T47D (cell line): ENCODE data around the gene CCDC68.

ENCODE experiments used
- DNase-seq, 2 experiments: peaks; one replicate each; pipeline versions ENCODE4 v3.0.0 to v3.0.0-alpha.2; 2011 to 2012; ENCODE audit warnings: low read depth in 1 of 2, low spot score in 1 of 2
- JUND ChIP-seq: IDR thresholded peaks from 2 replicates; pipeline ENCODE4 v1.6.1; 2012; ENCODE audit warnings: low read depth
- in situ Hi-C: cut with HindIII; loops from 2 replicates; pipeline ENCODE4 v1.10.0; 2016; ENCODE audit warnings: low sequenced_read_pairs, low pct_unique_long_range_greater_than_20kb

The CCDC68 gene

GRCh38 chr18:54926593-54927325, 32.5 kb downstream of the CCDC68 start:
- TF ChIP-seq JUND: no peak
- in situ Hi-C loops: no loop called here
- no peak for DNase-seq

GRCh38 chr18:54924948-54925347, 34.3 kb downstream of the CCDC68 start:
- in situ Hi-C loops: no loop called here
- no peak for DNase-seq
- TF ChIP-seq JUND: no peak

DNA sequence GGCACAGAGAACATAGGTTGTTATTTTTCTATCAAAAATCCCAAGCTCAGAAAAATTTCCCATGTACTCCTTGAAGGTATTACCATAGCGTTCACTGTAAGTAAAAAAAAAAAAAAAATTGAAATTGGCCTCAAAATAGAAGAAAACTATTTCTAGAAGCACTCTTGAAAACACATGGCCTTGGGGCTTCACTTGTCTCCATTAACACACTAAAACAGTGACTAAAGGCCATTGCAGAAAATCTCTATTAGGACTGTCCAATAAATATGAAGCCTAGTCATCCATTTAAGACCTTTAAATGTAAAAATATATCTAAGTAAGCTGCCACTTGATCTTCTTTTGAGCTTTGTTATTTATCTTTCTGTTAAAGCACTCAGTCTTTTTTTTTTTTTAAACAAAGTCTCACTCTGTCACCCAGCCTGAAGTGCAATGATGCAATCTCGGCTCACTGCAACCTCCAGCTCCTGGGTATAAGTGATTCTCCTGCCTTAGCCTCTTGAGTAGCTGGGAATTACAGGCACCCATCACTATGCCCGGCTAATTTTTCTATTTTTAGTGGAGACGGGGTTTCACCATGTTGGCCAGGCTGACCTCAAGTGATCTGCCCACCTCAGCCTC, 35.8 kb downstream of the CCDC68 start:
- no peak for DNase-seq
- TF ChIP-seq JUND: no peak
- in situ Hi-C loops: no loop called here

DNA sequence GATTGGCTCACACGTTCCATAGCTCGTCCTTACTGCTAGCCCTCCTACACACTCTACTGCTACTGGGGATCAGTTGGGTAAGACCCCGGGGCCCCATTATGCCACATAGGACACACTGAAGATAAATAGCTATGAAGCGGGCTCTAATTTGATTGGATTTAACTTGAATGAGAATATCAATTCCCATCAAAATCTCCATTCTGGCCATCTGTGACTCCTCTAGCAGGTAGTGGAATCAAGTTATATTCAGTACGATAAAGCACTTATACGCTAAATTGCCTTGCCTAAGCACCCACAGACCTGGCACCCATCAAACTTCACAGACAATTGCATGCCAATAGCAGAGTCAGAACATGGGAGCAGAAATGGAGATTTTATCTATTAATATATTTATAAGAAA, 39.8 kb downstream of the CCDC68 start:
- TF ChIP-seq JUND: no peak
- in situ Hi-C loops: no loop called here
- no peak for DNase-seq

GRCh38 chr18:54918060-54918459, 41.2 kb downstream of the CCDC68 start:
- in situ Hi-C loops: no loop called here
- DNase-seq: no peak
- TF ChIP-seq JUND: no peak

DNA sequence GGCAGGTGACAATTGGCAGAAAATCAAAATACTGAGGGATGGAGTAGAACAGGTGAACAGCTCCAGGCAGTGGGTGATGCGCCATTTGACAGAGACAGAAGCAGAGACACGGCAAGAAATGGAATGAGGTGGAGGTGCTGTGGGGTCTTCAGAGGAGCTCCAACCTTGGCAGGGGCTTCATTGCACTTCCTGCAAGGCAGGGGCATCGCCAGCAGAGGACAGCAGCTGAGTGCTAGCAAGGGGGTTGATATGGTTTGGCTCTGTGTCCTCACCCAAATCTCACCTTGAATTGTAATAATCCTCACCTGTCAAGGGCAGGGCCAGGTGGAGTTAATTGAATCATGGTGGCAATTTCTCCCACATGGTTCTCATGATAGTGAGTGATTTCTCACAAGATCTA, 42.8 kb downstream of the CCDC68 start:
- in situ Hi-C loops: no loop called here
- no peak for TF ChIP-seq JUND
- no peak for DNase-seq

DNA sequence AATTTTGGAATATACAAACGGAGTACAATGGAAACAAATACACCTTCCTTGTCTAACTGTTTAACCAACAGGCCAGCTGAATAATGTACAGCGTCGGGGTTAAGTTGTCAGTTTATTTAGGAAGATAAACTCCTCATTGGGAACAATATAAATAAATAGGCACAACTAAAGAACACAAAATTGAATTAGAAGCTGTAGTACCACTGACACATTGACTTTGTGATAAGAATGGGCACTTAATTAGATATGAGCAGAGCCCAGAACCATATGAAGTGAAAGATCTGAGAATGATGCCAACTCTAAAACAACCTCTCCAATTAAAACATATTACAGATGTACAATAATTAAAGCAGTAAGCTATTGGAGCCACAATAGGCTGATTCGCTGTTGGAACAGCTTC, 44.4 kb downstream of the CCDC68 start:
- no peak for TF ChIP-seq JUND
- in situ Hi-C loops: no loop called here
- DNase-seq: no peak

DNA sequence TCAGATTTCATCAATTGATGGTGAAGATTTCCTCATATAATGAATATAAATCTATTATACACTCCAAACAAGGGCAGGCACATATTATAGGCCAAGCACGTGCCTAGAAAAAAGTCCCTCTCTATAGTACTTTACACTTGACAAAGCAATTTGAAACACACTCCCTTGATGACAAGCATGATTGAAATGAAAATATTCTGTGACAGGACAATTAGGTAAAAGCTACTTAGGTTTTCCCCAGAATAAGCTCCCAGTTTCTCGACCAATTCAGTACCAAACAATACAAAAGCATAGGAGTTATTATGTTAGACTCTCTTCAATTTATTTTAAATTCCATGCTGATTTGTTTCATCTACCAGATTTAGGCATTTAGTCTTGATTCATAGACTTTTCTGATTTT, 47.7 kb downstream of the CCDC68 start:
- no peak for TF ChIP-seq JUND
- no peak for DNase-seq
- in situ Hi-C loops: no loop called here

GRCh38 chr18:54910161-54910919, 48.9 kb downstream of the CCDC68 start:
- in situ Hi-C loops: no loop called here
- no peak for TF ChIP-seq JUND
- no peak for DNase-seq

GRCh38 chr18:54909538-54909937, 49.7 kb downstream of the CCDC68 start:
- no peak for DNase-seq
- no peak for TF ChIP-seq JUND
- in situ Hi-C loops: no loop called here

DNA sequence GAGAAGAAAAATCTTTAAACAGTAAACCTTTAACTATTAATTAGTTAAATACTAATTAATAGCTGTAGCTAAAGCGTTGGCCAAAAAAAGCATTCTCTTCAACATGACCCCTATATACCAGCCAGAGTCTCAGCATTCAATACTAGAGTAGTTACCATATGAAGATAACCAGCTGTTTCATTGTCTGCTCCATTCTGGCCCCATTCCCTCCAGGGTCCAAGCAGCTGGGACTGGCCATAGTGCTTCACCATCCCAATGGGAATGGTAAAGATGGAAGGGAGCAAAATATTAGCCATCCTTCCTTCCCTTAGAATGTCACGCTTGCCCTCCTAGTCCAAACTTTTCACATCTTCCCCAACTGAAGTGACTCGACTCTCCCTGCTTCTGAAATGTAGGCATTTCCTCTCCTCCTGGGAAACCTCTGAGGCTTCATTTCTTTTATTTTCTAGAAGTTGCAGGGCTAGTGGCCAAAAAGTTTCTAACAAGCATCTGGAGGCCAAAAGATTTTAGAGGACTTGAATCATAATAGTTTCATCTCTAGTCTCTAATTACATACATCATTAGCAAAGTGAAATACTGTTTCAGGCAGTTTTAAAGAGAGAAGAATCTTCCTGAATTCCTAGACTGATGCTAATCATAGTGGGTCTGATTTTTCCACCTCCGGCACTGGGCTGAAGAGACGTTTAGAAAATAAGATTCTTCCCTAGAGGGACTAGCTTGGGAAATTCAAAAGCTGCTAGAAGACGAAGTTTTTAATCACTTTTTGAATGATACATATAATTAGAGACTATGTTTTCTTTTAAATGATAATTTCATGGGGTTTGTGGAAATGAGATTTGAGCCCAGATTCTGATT, 52.7 kb downstream of the CCDC68 start:
- DNase-seq: no peak
- in situ Hi-C loops: no loop called here
- TF ChIP-seq JUND: no peak

GRCh38 chr18:54905629-54906028, 53.6 kb downstream of the CCDC68 start:
- no peak for TF ChIP-seq JUND
- in situ Hi-C loops: no loop called here

DNA sequence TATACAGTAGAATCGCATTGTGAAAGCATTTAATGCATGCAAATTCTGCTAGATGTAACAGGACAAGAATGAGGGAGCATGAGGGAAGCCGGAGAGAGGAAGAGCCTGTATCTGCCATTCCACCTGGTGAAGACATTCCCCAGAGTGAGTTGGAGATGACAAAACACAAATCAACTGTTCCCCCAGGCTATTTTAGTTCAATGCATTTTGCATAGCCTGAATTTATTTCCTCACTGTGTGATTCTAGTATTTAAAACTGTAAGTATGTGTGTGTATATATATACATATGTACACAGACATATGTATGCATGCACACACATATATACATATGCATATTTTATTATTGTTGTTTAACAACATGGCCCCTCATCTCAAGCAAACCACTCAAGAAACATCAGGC, 54.7 kb downstream of the CCDC68 start:
- no peak for DNase-seq
- in situ Hi-C loops: no loop called here
- no peak for TF ChIP-seq JUND

More at GRCh38 chr18:54905629-54906028, 53.6 kb downstream of the CCDC68 start:
- no peak for DNase-seq
